Body of pancreas (tissue), 4 donors: ENCODE measurements around the gene PIGZ. TPM values are rescaled to one million over a fixed set of nuclear protein-coding genes. Genes with fewer than 3 reads are reported as not detected.
A peak's percentile ranks its signal among the peaks of the same experiment; 100 is the strongest.

Experiments
- ATAC-seq: fragments of 150-250 bp; one replicate; pipeline ENCODE4 v1.9.1; 2016
- DNase-seq, 4 donors: peaks; one replicate each; pipeline ENCODE4 v3.0.0-alpha.2; 2019
- H3K27ac ChIP-seq, 4 donors: fragments of 200-600 bp; sonication (generic); 1 replicate in 3 of 4; 2 replicates in 1 of 4; pipeline versions ENCODE4 v1.5.1 to v1.6.1; 2016 to 2019; ENCODE audit warnings: mild to moderate bottlenecking in 1 of 4, mixed read lengths in 1 of 4, moderate library complexity in 1 of 4
- H3K27me3 ChIP-seq, 2 donors: fragments of 200-600 bp; sonication (generic); one replicate each; pipeline ENCODE4 v1.6.0; 2016; ENCODE audit warnings: mild to moderate bottlenecking in 1 of 2
- H3K36me3 ChIP-seq, 2 donors: fragments of 200-600 bp; sonication (generic); replicated peaks in 1 of 2; 2 replicates each; pipeline ENCODE4 v1.5.1; 2016; ENCODE audit warnings: low read depth in 2 of 2; ENCODE audit not compliant: insufficient read depth in 1 of 2
- H3K4me1 ChIP-seq: fragments of 200-600 bp; sonication (generic); one replicate; pipeline ENCODE4 v1.6.0; 2016
- H3K4me3 ChIP-seq, 2 donors: fragments of 200-600 bp; sonication (generic); 1 replicate in 1 of 2; 2 replicates in 1 of 2; pipeline ENCODE4 v1.5.1; 2016 to 2019
- H3K9me3 ChIP-seq, 3 donors: fragments of 200-600 bp; sonication (generic); 1 replicate in 2 of 3; 2 replicates in 1 of 3; pipeline ENCODE4 v1.5.1; 2016
- CTCF ChIP-seq, 7 experiments: fragments of 450-650 bp in 4 of 7; fragments of 200-600 bp in 3 of 7; sonication (generic) in 3 of 7; IDR thresholded peaks; one replicate each; pipeline ENCODE4 v1.5.1; 2016 to 2019; ENCODE audit warnings: antibody characterized with exemption in 7 of 7
- POLR2A ChIP-seq, 3 donors: fragments of 450-650 bp; IDR thresholded peaks; one replicate each; pipeline ENCODE4 v1.6.1; 2016; ENCODE audit warnings: antibody characterized with exemption in 3 of 3, mild to moderate bottlenecking in 2 of 3
- WGBS, 2 donors: methylation state at CpG; one replicate each; pipeline ENCODE4 v1.1.5; 2017; 5-methylcytosine and 5-hydroxymethylcytosine counted together
- intact Hi-C: fragments of 100-400 bp; cut with DNase I; formaldehyde crosslinking; loops from one replicate; pipeline ENCODE4 v1.15.1; 2023
- total RNA-seq, 2 donors: library from RNA; depleted of rRNA; stranded (reverse); fragments of >200 nt; gene quantifications; one replicate each; pipeline ENCODE4 v1.1.0, GENCODE V29; 2016

The PIGZ gene
- total RNA-seq, 2 donors from 2014 or later: 1.0 to 1.3 TPM

- 88 to 91% methylated on average over 19 of the region's 19 CpGs for WGBS, 2 donors
- Histone ChIP-seq H3K36me3 (no peaks in the 10 kb centered on the region), H3K27me3 (no peaks in the 10 kb centered on the region), H3K4me3 (no peak overlapping the region), H3K4me1 (no peaks in the 10 kb centered on the region), H3K27ac (no peak overlapping the region), H3K9me3 (no peaks in the 10 kb centered on the region)
- ATAC-seq (no peak), DNase-seq (no peak)
- TF ChIP-seq POLR2A (IDR thresholded peaks at IDR 0.05) (no peak), CTCF (IDR thresholded peaks at IDR 0.05) (peak in 1 of 7 experiments; percentile 9)
- intact Hi-C loops: no loop called here
Measured at GRCh38 chr3:196995027-196995426, 26.4 kb upstream of the PIGZ start.

GRCh38 chr3:196994056-196994455 lies 25.4 kb upstream of the PIGZ start:
- peaks cover 2% of the 10 kb centered on the region for H3K4me1 ChIP-seq
- H3K4me3 ChIP-seq: no peak overlapping the region
- no peaks in the 10 kb centered on the region for H3K27me3 ChIP-seq
- no peak for ATAC-seq
- WGBS, 2 donors: 76 to 83% methylated on average over 8 to 15 of the region's 16 CpGs
- no peak for TF ChIP-seq POLR2A (IDR thresholded peaks at IDR 0.05)
- no peak for TF ChIP-seq CTCF (IDR thresholded peaks at IDR 0.05)
- intact Hi-C loops: no loop called here
- no peaks in the 10 kb centered on the region for H3K36me3 ChIP-seq
- DNase-seq: no peak
- H3K27ac ChIP-seq: no peak overlapping the region
- H3K9me3 ChIP-seq: no peaks in the 10 kb centered on the region

GRCh38 chr3:196992461-196993065 lies 23.9 kb upstream of the PIGZ start:
- H3K36me3 ChIP-seq: no peaks in the 10 kb centered on the region
- H3K27me3 ChIP-seq: no peaks in the 10 kb centered on the region
- no peak overlapping the region for H3K4me3 ChIP-seq
- ATAC-seq (no peak), DNase-seq (no peak)
- intact Hi-C loops: no loop called here
- no peak for TF ChIP-seq CTCF (IDR thresholded peaks at IDR 0.05)
- no peaks in the 10 kb centered on the region for H3K9me3 ChIP-seq
- peaks cover 11% of the 10 kb centered on the region for H3K4me1 ChIP-seq
- no peak overlapping the region for H3K27ac ChIP-seq
- WGBS, 2 donors: 78 to 85% methylated on average over 15 to 17 of the region's 17 CpGs

GRCh38 chr3:196991581-196992460 lies 23.2 kb upstream of the PIGZ start:
- Histone ChIP-seq H3K36me3 (no peaks in the 10 kb centered on the region), H3K4me1 (peaks cover 11% of the 10 kb centered on the region), H3K27me3 (no peaks in the 10 kb centered on the region), H3K9me3 (no peaks in the 10 kb centered on the region), H3K27ac (no peak overlapping the region), H3K4me3 (no peak overlapping the region)
- TF ChIP-seq POLR2A (IDR thresholded peaks at IDR 0.05) (no peak), CTCF (IDR thresholded peaks at IDR 0.05) (no peak)
- no peak for DNase-seq
- ATAC-seq: no peak
- intact Hi-C loops: no loop called here
- 83 to 85% methylated on average over 17 to 28 of the region's 28 CpGs for WGBS, 2 donors
